ENCODE data around the gene LRRN2. TPM values are rescaled to one million over a fixed set of nuclear protein-coding genes. Genes with fewer than 3 reads are reported as not detected.

Gene LRRN2
- total RNA-seq, 1 experiment from 2014 or later, result 4.6 TPM

DNA sequence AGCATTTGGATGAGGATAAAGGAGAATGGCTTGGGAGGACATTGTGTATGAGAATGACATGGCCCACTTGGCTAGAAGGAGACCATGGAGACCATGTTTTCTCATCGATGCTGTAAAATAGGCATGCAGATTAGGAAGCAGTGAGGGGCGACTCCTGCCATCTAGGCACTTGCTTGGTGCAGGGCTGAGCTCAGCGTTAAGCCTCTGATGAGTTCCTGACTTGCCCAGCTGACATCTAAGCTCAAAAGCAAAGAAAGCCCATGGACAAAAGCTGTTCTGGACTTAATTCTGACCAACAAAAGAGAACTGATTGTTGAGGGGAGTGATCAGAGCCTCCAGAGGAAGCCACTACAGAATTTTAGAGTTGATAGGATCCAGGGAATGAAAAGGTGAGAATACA is 74.5 kb downstream of the LRRN2 start:
- intact Hi-C loops (cut with micrococcal nuclease; ENCODE audit: unreplicated experiment), result no loop called here
- Histone ChIP-seq H3K27me3 (ENCODE audit: insufficient read depth, low read depth) (peaks cover 12% of the 10 kb centered on the region; the same call in 1 of the 2 replicates), H3K4me2 (no peak overlapping the region), H3K4me3 (no peak overlapping the region), H3K4me1 (replicated peaks; ENCODE audit: insufficient read depth) (no peaks in the 10 kb centered on the region), H2AFZ (no peak overlapping the region), H3K79me2 (ENCODE audit: low read depth) (no peaks in the 10 kb centered on the region), H3K27ac (no peak overlapping the region), H3K36me3 (ENCODE audit: low read depth) (no peaks in the 10 kb centered on the region), H3K9me2 (ENCODE audit: insufficient read depth) (no peaks in the 10 kb centered on the region), H4K20me1 (ENCODE audit: insufficient read depth) (no peaks in the 10 kb centered on the region), H3K9me3 (ENCODE audit: insufficient read depth, low read depth) (no peaks in the 10 kb centered on the region), H3F3A (ENCODE audit: insufficient read depth, low read depth) (no peaks in the 10 kb centered on the region)
- POLR2A ChIA-PET (ENCODE audit: unreplicated experiment), result no interaction called here
- CTCF ChIA-PET, result no interaction called here
- no TSS peak for BruUV-seq (replicated peaks)
- no peak for TF ChIP-seq EZH2 (IDR thresholded peaks at IDR 0.05; ENCODE audit: low read depth)
- TF ChIP-seq, protein P1, sequence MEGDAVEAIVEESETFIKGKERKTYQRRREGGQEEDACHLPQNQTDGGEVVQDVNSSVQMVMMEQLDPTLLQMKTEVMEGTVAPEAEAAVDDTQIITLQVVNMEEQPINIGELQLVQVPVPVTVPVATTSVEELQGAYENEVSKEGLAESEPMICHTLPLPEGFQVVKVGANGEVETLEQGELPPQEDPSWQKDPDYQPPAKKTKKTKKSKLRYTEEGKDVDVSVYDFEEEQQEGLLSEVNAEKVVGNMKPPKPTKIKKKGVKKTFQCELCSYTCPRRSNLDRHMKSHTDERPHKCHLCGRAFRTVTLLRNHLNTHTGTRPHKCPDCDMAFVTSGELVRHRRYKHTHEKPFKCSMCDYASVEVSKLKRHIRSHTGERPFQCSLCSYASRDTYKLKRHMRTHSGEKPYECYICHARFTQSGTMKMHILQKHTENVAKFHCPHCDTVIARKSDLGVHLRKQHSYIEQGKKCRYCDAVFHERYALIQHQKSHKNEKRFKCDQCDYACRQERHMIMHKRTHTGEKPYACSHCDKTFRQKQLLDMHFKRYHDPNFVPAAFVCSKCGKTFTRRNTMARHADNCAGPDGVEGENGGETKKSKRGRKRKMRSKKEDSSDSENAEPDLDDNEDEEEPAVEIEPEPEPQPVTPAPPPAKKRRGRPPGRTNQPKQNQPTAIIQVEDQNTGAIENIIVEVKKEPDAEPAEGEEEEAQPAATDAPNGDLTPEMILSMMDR (conservative IDR thresholded peaks at IDR 0.05), result no peak
- no peak for DNase-seq

DNA sequence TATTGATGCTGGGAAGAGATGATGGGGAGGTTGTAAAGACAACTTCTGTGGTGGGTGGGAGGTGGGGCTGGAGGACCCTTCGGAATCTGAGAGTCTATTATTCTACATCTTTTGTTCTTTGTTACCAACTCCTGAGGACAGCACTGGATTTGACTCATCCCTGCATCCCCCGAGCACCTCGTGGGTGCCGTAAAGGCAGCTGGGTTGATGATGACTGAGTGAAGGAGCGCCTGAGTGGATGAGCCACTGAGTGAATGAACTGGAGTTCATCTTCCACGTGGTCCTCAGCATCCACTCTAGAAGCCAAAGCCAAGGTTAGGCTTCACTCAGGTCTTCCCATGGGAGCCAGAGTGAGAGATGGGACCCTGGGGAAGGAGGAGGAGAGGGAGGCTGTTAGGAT is 77.6 kb downstream of the LRRN2 start:
- no peak for DNase-seq
- H3K27ac ChIP-seq, result no peak overlapping the region
- TF ChIP-seq, protein P1 (conservative IDR thresholded peaks at IDR 0.05), result no peak
- H3K4me1 ChIP-seq (replicated peaks; ENCODE audit: insufficient read depth), result no peaks in the 10 kb centered on the region
- H3K36me3 ChIP-seq (ENCODE audit: low read depth), result no peaks in the 10 kb centered on the region
- H2AFZ ChIP-seq, result no peak overlapping the region
- no peaks in the 10 kb centered on the region for H3F3A ChIP-seq (ENCODE audit: insufficient read depth, low read depth)
- no peaks in the 10 kb centered on the region for H3K79me2 ChIP-seq (ENCODE audit: low read depth)
- peaks cover 12% of the 10 kb centered on the region; the same call in 1 of the 2 replicates for H3K27me3 ChIP-seq (ENCODE audit: insufficient read depth, low read depth)
- H3K4me2 ChIP-seq, result no peak overlapping the region
- no peak overlapping the region for H3K4me3 ChIP-seq
- intact Hi-C loops (cut with micrococcal nuclease; ENCODE audit: unreplicated experiment), result no loop called here
- BruUV-seq (replicated peaks), result no TSS peak
- no peaks in the 10 kb centered on the region for H3K9me3 ChIP-seq (ENCODE audit: insufficient read depth, low read depth)
- CTCF ChIA-PET, result no interaction called here
- no peaks in the 10 kb centered on the region for H4K20me1 ChIP-seq (ENCODE audit: insufficient read depth)
- POLR2A ChIA-PET (ENCODE audit: unreplicated experiment), result no interaction called here
- no peaks in the 10 kb centered on the region for H3K9me2 ChIP-seq (ENCODE audit: insufficient read depth)

DNA sequence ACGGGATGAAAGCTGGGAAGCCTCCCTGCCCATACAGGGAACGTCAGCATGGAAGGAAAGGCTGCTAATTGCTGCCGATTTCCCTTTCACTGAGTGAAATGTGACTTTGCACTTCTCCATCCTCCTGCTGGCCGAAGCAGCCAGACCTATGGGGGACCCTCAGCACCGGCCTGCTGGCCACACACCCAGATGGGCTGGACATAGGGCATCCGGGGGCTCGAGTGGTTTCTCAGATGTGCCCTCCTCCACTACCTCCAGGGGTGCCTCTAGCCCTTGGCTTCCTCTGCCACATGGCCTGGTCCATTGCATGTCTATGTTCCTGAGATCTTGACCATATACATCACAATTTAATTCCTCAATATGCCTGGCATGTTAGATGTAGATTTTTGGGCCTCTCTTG is 79.7 kb downstream of the LRRN2 start:
- ChIA-PET CTCF (no interaction called here), POLR2A (ENCODE audit: unreplicated experiment) (no interaction called here)
- Histone ChIP-seq H3K9me3 (ENCODE audit: insufficient read depth, low read depth) (no peaks in the 10 kb centered on the region), H4K20me1 (ENCODE audit: insufficient read depth) (no peaks in the 10 kb centered on the region), H3K27ac (no peak overlapping the region), H3K9me2 (ENCODE audit: insufficient read depth) (no peaks in the 10 kb centered on the region), H3K27me3 (ENCODE audit: insufficient read depth, low read depth) (peaks cover 12% of the 10 kb centered on the region; the same call in 1 of the 2 replicates), H3K4me1 (replicated peaks; ENCODE audit: insufficient read depth) (no peaks in the 10 kb centered on the region), H2AFZ (no peak overlapping the region), H3K4me2 (no peak overlapping the region), H3K4me3 (no peak overlapping the region), H3K79me2 (ENCODE audit: low read depth) (no peaks in the 10 kb centered on the region), H3F3A (ENCODE audit: insufficient read depth, low read depth) (no peaks in the 10 kb centered on the region), H3K36me3 (ENCODE audit: low read depth) (no peaks in the 10 kb centered on the region)
- no peak for TF ChIP-seq EZH2 (IDR thresholded peaks at IDR 0.05; ENCODE audit: low read depth)
- TF ChIP-seq, protein P1 (conservative IDR thresholded peaks at IDR 0.05), result no peak
- no TSS peak for BruUV-seq (replicated peaks)
- intact Hi-C loops (cut with micrococcal nuclease; ENCODE audit: unreplicated experiment), result no loop called here
- no peak for DNase-seq

Data from PC-9 (cell line).